SK-N-MC (cell line): ENCODE results near the gene HYCC1.

Experiments used
- EZH2 ChIP-seq: fragments of 200-600 bp; sonication (generic); IDR thresholded peaks from one replicate; pipeline ENCODE4 v1.6.1; 2017; ENCODE audit warnings: antibody characterized with exemption
- FOXP2 ChIP-seq: optimal IDR thresholded peaks from 2 replicates; pipeline ENCODE3; 2011; ENCODE audit warnings: mild to moderate bottlenecking, moderate library complexity; ENCODE audit not compliant: insufficient read depth; ENCODE audit errors: extremely low read length, control extremely low read depth
- POLR2AphosphoS5 ChIP-seq: IDR thresholded peaks from 2 replicates; pipeline ENCODE4 v1.6.1; 2012; ENCODE audit warnings: mild to moderate bottlenecking, low read depth, low read length, borderline replicate concordance

GRCh38 chr7:23002698-23003097, 11.2 kb downstream of the HYCC1 start:
- TF ChIP-seq EZH2 (no peak), POLR2AphosphoS5 (no peak), FOXP2 (no peak)
